ENCODE data around the gene MESD.
A peak's percentile ranks its signal among the peaks of the same experiment; 100 is the strongest.
"Not testable (repeated sequence)": the region's sequence is repeated elsewhere in the genome, so short reads cannot be mapped to it uniquely, and the experiment has no call there.

The MESD gene

GRCh38 chr15:80970018-80970657 lies 19.5 kb downstream of the MESD start:
- peak; percentile 46 for DNase-seq (ENCODE audit: low read depth, low spot score)

GRCh38 chr15:80969316-80969715 lies 20.3 kb downstream of the MESD start:
- no peak overlapping the region for H3K4me3 ChIP-seq (ENCODE audit: low read length)
- DNase-seq (ENCODE audit: low read depth, low spot score): no peak

More at GRCh38 chr15:80970018-80970657, 19.5 kb downstream of the MESD start:
- H3K4me3 ChIP-seq (ENCODE audit: low read length): no peak overlapping the region

- DNase-seq (ENCODE audit: low read depth, low spot score): no peak
These were observed 21.6 kb downstream of the MESD start for GRCh38 chr15:80967991-80968510.

GRCh38 chr15:80967451-80967850 lies 22.2 kb downstream of the MESD start:
- H3K4me3 ChIP-seq (ENCODE audit: low read length): no peak overlapping the region
- no peak for DNase-seq (ENCODE audit: low read depth, low spot score)

More at GRCh38 chr15:80967991-80968510, 21.6 kb downstream of the MESD start:
- no peak overlapping the region for H3K4me3 ChIP-seq (ENCODE audit: low read length)

- H3K4me3 ChIP-seq (ENCODE audit: low read length): no peak overlapping the region
- DNase-seq (ENCODE audit: low read depth, low spot score): no peak
These were observed 23.0 kb downstream of the MESD start for GRCh38 chr15:80966431-80967197.

GRCh38 chr15:80965454-80965853 lies 24.2 kb downstream of the MESD start:
- not testable (repeated sequence) for H3K4me3 ChIP-seq (ENCODE audit: low read length); DNase-seq (ENCODE audit: low read depth, low spot score)

GRCh38 chr15:80958818-80959495 lies 30.7 kb downstream of the MESD start:
- H3K4me3 ChIP-seq (ENCODE audit: low read length): no peak overlapping the region
- no peak for DNase-seq (ENCODE audit: low read depth, low spot score)

- H3K4me3 ChIP-seq (ENCODE audit: low read length): no peak overlapping the region
- DNase-seq (ENCODE audit: low read depth, low spot score): no peak
These were observed 31.6 kb downstream of the MESD start for GRCh38 chr15:80957976-80958375.

- DNase-seq (ENCODE audit: low read depth, low spot score): no peak
- H3K4me3 ChIP-seq (ENCODE audit: low read length): no peak overlapping the region
These were observed 32.1 kb downstream of the MESD start for GRCh38 chr15:80957556-80957955.

- DNase-seq (ENCODE audit: low read depth, low spot score); H3K4me3 ChIP-seq (ENCODE audit: low read length): not testable (repeated sequence)
These were observed 33.8 kb downstream of the MESD start for GRCh38 chr15:80955571-80956452.

GRCh38 chr15:80953953-80954778 lies 35.5 kb downstream of the MESD start:
- no peak overlapping the region for H3K4me3 ChIP-seq (ENCODE audit: low read length)
- DNase-seq (ENCODE audit: low read depth, low spot score): no peak

GRCh38 chr15:80953001-80953952 lies 36.3 kb downstream of the MESD start:
- H3K4me3 ChIP-seq (ENCODE audit: low read length): no peak overlapping the region
- DNase-seq (ENCODE audit: low read depth, low spot score): no peak

GRCh38 chr15:80951941-80952340 lies 37.7 kb downstream of the MESD start:
- no peak for DNase-seq (ENCODE audit: low read depth, low spot score)
- no peak overlapping the region for H3K4me3 ChIP-seq (ENCODE audit: low read length)

- H3K4me3 ChIP-seq (ENCODE audit: low read length): no peak overlapping the region
- no peak for DNase-seq (ENCODE audit: low read depth, low spot score)
These were observed 39.1 kb downstream of the MESD start for GRCh38 chr15:80950291-80951078.

GRCh38 chr15:80949756-80950155 lies 39.9 kb downstream of the MESD start:
- no peak overlapping the region for H3K4me3 ChIP-seq (ENCODE audit: low read length)
- no peak for DNase-seq (ENCODE audit: low read depth, low spot score)

- no peak overlapping the region for H3K4me3 ChIP-seq (ENCODE audit: low read length)
- DNase-seq (ENCODE audit: low read depth, low spot score): no peak
These were observed 40.8 kb downstream of the MESD start for GRCh38 chr15:80948651-80949292.

Measured in Jurkat, Clone E6-1 (cell line).